H4 (cell line): Measurements from ENCODE around the gene LSM2. TPM values are rescaled to one million over a fixed set of nuclear protein-coding genes. Genes with fewer than 3 reads are reported as not detected.
A peak's percentile ranks its signal among the peaks of the same experiment; 100 is the strongest.
"Not testable (repeated sequence)": the region's sequence is repeated elsewhere in the genome, so short reads cannot be mapped to it uniquely, and the experiment has no call there.

Source experiments
- DNase-seq: peaks from one replicate; pipeline ENCODE4 v3.0.0-alpha.2; 2015; ENCODE audit warnings: low spot score
- total RNA-seq: library from RNA; depleted of rRNA; stranded (reverse); fragments of >200 nt; shearing (Covaris generic); gene quantifications from 2 replicates; pipeline ENCODE4 v1.2.3, GENCODE V29; 2014

LSM2 gene
- total RNA-seq, 1 experiment from 2014 or later: 123 TPM

DNA sequence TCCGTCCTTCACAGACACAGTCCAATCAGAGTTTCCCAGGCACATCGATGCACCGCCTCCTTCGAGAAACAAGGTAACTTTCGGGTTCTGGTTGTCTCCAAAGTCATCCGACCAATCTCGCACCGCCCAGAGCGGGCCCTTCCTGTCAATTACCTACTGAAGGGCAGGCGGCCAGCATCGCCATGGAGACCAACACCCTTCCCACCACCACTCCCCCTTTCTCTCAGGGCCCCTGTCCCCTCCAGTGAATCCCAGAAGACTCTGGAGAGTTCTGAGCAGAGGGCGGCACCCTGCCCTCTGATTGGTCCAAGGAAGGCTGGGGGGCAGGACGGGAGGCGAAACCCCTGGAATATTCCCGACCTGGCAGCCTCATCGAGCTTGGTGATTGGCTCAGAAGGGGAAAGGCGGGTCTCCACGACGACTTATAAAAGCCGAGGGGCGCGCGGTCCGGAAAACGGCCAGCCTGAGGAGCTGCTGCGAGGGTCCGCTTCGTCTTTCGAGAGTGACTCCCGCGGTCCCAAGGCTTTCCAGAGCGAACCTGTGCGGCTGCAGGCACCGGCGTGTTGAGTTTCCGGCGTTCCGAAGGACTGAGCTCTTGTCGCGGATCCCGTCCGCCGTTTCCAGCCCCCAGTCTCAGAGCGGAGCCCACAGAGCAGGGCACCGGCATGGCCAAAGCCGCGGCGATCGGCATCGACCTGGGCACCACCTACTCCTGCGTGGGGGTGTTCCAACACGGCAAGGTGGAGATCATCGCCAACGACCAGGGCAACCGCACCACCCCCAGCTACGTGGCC, 20.7 kb upstream of the LSM2 start, which contains the start of gene HSPA1B:
HSPA1B (plus strand) TSS at position 453 of the 794 bp plus-strand sequence; CDS start at position 666, 213 bp downstream.
- peak; percentile 100 for DNase-seq

DNA sequence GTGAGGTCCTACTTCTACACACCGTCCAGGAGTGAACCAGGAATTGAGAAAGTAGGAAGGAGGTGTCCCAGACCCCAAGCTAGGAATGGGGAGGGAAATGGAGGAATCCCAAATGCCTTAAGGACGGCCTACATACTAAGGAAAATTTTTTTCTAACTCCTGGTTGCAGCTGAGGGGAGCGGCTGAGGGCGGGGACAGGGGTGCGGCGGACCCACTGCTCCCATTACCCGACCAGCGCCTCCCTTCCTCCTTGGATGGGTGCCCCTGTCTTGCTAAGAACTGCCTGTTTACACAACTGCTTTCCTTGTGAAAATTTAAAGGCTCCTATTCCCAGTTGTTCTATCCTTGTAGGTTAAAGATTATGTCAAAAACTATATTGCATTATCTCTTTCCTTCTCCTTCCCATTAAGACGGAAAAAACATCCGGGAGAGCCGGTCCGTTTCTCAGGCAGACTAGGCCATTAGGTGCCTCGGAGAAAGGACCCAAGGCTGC, 20.1 kb upstream of the LSM2 start:
- DNase-seq: peak; percentile 85

GRCh38 chr6:31825553-31825952, 18.8 kb upstream of the LSM2 start:
- no peak for DNase-seq

DNA sequence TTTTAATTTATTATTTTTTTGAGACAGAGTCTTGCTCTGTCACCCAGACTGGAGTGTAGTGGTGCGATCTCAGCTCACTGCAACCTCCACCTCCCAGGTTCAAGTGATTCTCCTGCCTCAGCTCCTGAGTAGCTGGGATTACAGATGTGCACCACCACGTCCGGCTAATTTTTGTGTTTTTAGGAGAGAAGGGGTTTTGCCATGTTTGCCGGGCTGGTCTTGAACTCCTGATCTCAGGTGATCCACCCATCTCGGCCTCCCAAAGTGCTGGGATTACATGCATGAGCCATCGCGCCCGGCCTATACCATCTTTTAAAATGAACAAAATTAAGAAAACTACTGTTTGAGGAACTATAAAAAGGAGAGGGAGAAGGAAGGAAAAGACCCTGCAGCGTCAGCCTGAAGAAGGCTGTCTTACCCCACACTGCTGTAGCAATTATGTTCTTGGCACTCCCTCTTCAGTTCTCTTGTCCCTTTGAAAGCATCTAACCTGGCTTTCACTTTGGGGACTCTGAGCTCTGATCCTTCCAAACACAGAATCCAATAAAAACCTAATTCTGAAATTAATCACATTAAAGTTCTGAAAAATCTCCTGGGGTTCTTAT, 16.9 kb upstream of the LSM2 start:
- not testable (repeated sequence) for DNase-seq

- peak; percentile 93 for DNase-seq
These were observed 15.5 kb upstream of the LSM2 start for GRCh38 chr6:31822036-31822821.

DNA sequence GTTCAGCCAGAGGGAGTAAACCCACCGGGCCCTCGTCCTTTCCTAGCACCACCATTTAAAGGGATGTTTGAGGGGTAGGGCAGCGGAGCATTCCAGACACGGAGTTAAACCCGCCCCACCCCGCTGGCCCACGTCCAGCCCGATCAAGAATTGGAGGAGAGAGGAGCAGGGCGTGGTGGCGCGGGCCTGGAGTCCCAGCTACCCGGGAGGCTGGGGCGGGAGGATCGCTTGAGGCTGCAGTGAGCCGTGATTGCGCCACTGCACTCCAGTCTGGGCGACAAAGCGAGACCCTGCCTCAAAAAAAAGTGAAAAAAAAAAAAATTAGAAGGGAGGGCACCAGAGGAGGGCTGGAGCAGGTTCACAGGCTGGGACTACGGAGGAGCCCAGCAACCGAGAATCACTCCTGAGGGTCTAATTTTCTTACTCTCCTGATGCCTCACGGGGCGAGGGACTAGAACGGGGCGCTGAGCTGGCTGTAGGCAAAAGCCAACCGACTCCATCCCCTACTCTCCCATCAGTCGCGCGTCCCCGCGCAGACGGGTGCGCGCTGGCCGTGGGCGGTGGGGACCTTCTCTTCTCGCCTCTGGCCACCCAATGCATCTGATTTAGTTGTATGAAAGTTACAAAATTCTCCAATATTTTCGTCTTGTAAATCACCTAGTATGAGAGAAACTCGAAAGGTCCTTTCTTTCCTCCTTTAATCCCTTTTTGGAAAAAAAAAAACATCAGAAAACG, 14.7 kb upstream of the LSM2 start:
- peak; percentile 42 for DNase-seq

DNA sequence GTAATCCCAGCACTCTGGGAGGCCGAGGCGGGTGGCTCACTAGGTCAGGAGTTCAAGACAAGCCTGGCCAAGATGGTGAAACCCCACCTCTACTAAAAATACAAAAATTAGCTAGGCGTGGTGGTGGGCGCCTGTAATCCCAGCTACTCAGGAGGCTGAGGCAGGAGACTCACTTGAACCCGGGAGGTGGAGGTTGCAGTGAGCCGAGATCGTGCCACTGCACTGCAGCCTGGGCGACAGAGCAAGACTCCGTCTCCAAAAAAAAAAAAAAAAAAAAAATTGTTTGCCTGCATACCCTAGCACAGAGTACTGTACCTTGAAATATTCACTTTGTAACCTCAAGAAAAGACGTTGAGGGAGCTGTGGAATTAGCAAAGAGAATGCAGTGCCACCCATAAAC, 13.6 kb upstream of the LSM2 start:
- DNase-seq: not testable (repeated sequence)

GRCh38 chr6:31819871-31820299, 13.1 kb upstream of the LSM2 start:
- no peak for DNase-seq

GRCh38 chr6:31817929-31818511, 11.3 kb upstream of the LSM2 start:
- not testable (repeated sequence) for DNase-seq

DNA sequence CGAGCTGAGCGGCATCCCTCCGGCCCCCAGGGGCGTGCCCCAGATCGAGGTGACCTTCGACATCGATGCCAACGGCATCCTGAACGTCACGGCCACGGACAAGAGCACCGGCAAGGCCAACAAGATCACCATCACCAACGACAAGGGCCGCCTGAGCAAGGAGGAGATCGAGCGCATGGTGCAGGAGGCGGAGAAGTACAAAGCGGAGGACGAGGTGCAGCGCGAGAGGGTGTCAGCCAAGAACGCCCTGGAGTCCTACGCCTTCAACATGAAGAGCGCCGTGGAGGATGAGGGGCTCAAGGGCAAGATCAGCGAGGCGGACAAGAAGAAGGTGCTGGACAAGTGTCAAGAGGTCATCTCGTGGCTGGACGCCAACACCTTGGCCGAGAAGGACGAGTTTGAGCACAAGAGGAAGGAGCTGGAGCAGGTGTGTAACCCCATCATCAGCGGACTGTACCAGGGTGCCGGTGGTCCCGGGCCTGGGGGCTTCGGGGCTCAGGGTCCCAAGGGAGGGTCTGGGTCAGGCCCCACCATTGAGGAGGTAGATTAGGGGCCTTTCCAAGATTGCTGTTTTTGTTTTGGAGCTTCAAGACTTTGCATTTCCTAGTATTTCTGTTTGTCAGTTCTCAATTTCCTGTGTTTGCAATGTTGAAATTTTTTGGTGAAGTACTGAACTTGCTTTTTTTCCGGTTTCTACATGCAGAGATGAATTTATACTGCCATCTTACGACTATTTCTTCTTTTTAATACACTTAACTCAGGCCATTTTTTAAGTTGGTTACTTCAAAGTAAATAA, 10.6 kb upstream of the LSM2 start:
- DNase-seq: not testable (repeated sequence)

DNA sequence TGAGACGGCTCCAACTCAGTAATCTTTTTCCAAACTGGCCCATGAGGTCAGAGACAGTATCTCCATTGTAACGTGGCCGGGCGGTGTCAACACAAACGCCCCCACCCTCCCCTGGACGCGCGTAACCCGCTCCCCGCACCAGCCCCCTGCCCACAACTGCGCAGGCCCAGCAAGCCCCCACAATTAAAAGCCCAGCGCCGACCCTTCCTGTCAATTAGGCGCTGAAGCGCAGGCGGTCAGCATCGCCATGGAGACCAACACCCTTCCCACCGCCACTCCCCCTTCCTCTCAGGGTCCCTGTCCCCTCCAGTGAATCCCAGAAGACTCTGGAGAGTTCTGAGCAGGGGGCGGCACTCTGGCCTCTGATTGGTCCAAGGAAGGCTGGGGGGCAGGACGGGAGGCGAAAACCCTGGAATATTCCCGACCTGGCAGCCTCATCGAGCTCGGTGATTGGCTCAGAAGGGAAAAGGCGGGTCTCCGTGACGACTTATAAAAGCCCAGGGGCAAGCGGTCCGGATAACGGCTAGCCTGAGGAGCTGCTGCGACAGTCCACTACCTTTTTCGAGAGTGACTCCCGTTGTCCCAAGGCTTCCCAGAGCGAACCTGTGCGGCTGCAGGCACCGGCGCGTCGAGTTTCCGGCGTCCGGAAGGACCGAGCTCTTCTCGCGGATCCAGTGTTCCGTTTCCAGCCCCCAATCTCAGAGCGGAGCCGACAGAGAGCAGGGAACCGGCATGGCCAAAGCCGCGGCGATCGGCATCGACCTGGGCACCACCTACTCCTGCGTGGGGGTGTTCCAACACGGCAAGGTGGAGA, 8.5 kb upstream of the LSM2 start, which contains the start of the genes HSPA1A and HSPA1L:
HSPA1A (plus strand) TSS at position 519 of the 814 bp plus-strand sequence; CDS start at position 733, 214 bp downstream.
HSPA1L (minus strand) TSS at position 259 of the 814 bp plus-strand sequence. CDS start 3,311 bp downstream, outside the sequence.
- DNase-seq: peak; percentile 72

- peak; percentile 97 for DNase-seq
These were observed 7.9 kb upstream of the LSM2 start for GRCh38 chr6:31814677-31815024.

DNA sequence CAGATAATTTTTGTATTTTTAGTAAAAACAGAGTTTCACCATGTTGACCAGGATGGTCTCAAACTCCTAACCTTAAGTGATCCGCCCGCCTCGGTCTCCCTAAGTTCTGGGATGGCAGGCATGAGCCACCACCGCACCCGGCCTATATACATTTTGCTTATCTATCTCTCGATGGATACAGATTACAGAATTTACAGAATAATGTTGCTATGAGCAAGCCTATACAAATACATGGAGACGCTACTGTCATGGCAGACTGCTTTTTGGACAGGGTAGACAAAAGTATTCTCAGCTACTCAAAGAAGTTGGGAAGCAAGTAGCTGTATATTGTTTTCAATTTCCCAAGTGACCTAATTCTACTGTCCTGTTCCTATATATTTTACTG, 6.7 kb upstream of the LSM2 start:
- no peak for DNase-seq

GRCh38 chr6:31811645-31812044, 4.9 kb upstream of the LSM2 start:
- DNase-seq: no peak

- DNase-seq: not testable (repeated sequence)
These were observed 1.8 kb upstream of the LSM2 start for GRCh38 chr6:31808599-31808998.

DNA sequence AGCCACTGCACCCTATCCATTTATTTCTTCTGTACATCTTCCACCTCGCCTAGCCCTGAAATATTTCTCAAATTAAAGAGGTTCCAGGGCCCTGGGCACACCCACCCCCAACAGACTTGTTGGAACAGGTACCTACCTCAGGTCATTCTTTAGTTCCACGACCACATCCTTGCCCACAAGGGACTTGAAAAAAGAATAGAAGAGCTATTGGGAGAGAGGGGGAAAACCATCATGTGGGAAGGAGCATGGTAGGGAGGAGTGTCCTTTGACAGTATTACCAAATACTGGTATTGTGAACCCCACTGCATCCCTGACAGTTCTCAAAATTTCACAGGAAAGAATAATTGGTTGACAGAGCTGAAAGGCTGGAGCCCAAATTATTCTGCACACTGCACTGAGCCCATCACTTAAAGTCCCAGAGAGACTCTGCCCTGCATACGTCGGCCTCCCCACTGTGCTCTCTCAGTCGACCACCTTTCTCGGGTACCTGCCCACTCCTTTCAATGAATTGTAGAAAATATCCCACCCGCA, 762 bp downstream of the LSM2 start:
- DNase-seq: no peak

DNA sequence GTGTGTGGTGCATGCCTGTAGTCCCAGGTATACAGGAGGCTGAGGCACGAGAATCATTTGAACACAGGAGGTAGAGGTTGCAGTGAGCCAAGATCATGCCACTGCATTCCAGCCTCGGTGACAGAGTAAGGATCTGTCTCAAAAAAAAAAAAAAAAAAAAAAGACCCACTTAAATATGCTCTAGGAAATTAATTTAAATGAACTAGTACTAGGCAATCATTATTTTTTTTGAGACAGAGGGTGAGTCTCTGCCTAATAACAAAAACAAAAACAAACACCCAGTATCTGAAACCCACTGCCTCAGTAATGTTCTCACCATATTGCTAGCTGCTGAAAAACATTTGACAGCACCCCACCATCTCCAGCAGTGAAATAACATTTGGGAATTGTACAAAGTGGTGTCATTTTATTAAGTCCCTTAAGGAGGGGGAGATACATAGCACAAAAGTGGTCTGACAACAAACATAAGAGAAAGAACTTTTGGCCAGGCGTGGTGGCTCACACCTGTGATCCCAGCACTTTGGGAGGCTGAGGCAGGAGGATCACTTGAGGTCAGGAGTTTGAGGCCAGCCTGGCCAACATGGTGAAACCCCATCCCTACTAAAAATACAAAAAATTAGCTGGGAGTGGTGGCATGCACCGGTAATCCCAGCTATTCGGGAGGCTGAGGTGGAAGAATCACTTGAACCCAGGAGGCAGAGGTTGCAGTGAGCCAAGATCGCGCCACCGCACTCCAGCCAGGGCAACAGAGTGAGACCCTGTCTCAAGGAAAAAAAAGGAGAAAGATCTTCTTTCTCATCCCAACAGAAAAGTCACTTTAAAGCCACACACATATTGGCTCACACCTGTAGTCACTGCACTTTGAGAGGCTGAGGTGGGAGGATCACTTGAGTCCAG, 5.5 kb downstream of the LSM2 start:
- DNase-seq: not testable (repeated sequence)

GRCh38 chr6:31799781-31800180, 7.0 kb downstream of the LSM2 start:
- no peak for DNase-seq
